T-helper 9 cell (primary cell): ENCODE results near the gene LMNA.
"Not testable (repeated sequence)": the region's sequence is repeated elsewhere in the genome, so short reads cannot be mapped to it uniquely, and the experiment has no call there.

Source experiments
- DNase-seq: peaks from one replicate; pipeline ENCODE4 v3.0.0-alpha.2; 2020
- total RNA-seq, 2 donors: gene quantifications; one replicate each; lab custom pipeline; 2026; lab: John Stamatoyannopoulos, UW

LMNA gene
- 247 to 2,086 reads per million in 2 donors for total RNA-seq

GRCh38 chr1:156114101-156114918 lies at the start of gene LMNA:
TSS of gene LMNA (plus strand) at chr1:156114711. CDS start at chr1:156114919, 208 bp downstream.
- peak; percentile 78 for DNase-seq

- DNase-seq = no peak
Observed at GRCh38 chr1:156065212-156065611, 49.3 kb upstream of the LMNA start.

GRCh38 chr1:156065871-156066270 lies 48.6 kb upstream of the LMNA start:
- no peak for DNase-seq

GRCh38 chr1:156067262-156067661 lies 47.2 kb upstream of the LMNA start:
- no peak for DNase-seq

GRCh38 chr1:156069490-156070455 lies 44.7 kb upstream of the LMNA start:
- DNase-seq = no peak

GRCh38 chr1:156070548-156070947 lies 44.0 kb upstream of the LMNA start:
- DNase-seq = no peak

GRCh38 chr1:156071332-156071816 lies 43.1 kb upstream of the LMNA start:
- DNase-seq = not testable (repeated sequence)

- DNase-seq = no peak
Observed at GRCh38 chr1:156072251-156072650, 42.3 kb upstream of the LMNA start.

GRCh38 chr1:156073110-156073687 lies 41.3 kb upstream of the LMNA start:
- DNase-seq = no peak

GRCh38 chr1:156073740-156074139 lies 40.8 kb upstream of the LMNA start:
- no peak for DNase-seq

GRCh38 chr1:156074661-156075060 lies 39.9 kb upstream of the LMNA start:
- DNase-seq = no peak

GRCh38 chr1:156075162-156075561 lies 39.3 kb upstream of the LMNA start:
- DNase-seq = no peak

- no peak for DNase-seq
Observed at GRCh38 chr1:156075775-156076204, 38.7 kb upstream of the LMNA start.

GRCh38 chr1:156076609-156077429 lies 37.7 kb upstream of the LMNA start:
- DNase-seq = no peak

GRCh38 chr1:156077430-156077760 lies 37.1 kb upstream of the LMNA start:
- DNase-seq = no peak

- no peak for DNase-seq
Observed at GRCh38 chr1:156078728-156079127, 35.8 kb upstream of the LMNA start.

- DNase-seq = no peak
Observed at GRCh38 chr1:156079762-156080161, 34.7 kb upstream of the LMNA start.

- no peak for DNase-seq
Observed at GRCh38 chr1:156080241-156080862, 34.2 kb upstream of the LMNA start.

- DNase-seq = no peak
Observed at GRCh38 chr1:156080863-156081179, 33.7 kb upstream of the LMNA start.

- DNase-seq = no peak
Observed at GRCh38 chr1:156081180-156081916, 33.2 kb upstream of the LMNA start.

- DNase-seq = no peak
Observed at GRCh38 chr1:156081917-156082308, 32.6 kb upstream of the LMNA start.
